SU-DHL-6 (cell line): Measurements from ENCODE around the gene RPL39L.

Experiments used
- H2AFZ ChIP-seq: fragments of 200-600 bp; sonication (generic); 2 replicates; pipeline ENCODE4 v1.6.1; 2014; ENCODE audit warnings: low read depth, mild to moderate bottlenecking, moderate library complexity, mixed read lengths, antibody characterized with exemption, low read length; ENCODE audit not compliant: severe bottlenecking
- H3F3A ChIP-seq: fragments of 200-600 bp; shearing (Covaris generic); 2 replicates; pipeline ENCODE4 v1.6.0; 2016; ENCODE audit warnings: antibody characterized with exemption, mild to moderate bottlenecking; ENCODE audit not compliant: insufficient read depth
- H3K27ac ChIP-seq: fragments of 200-600 bp; sonication (generic); 2 replicates; pipeline ENCODE4 v1.5.1; 2016; ENCODE audit warnings: low read depth, mild to moderate bottlenecking, low read length, moderate library complexity, mixed read lengths
- H3K27me3 ChIP-seq: fragments of 200-600 bp; sonication (generic), shearing (Covaris generic); 2 replicates; pipeline ENCODE4 v1.6.0; 2014; ENCODE audit warnings: mild to moderate bottlenecking, low read length
- H3K36me3 ChIP-seq: fragments of 200-600 bp; sonication (generic); 2 replicates; pipeline ENCODE4 v1.6.1; 2014; ENCODE audit warnings: mild to moderate bottlenecking, low read length, mixed read lengths
- H3K4me2 ChIP-seq: fragments of 300-600, 200-600 bp; shearing (Covaris generic), sonication (generic); 2 replicates; pipeline ENCODE4 v1.6.0; 2014; ENCODE audit warnings: low read length, low read depth, mild to moderate bottlenecking; ENCODE audit not compliant: poor library complexity, severe bottlenecking
- H3K4me3 ChIP-seq: fragments of 200-600 bp; sonication (generic); 2 replicates; pipeline ENCODE4 v1.5.1; 2014; ENCODE audit warnings: antibody characterized with exemption, low read length, mild to moderate bottlenecking, mixed read lengths; ENCODE audit not compliant: insufficient read depth, poor library complexity, severe bottlenecking
- H3K79me2 ChIP-seq: fragments of 200-600 bp; sonication (generic); 2 replicates; pipeline ENCODE4 v1.6.1; 2014; ENCODE audit warnings: mild to moderate bottlenecking, low read length, moderate library complexity; ENCODE audit not compliant: insufficient read depth
- H3K9ac ChIP-seq: fragments of 200-600 bp; sonication (generic); 2 replicates; pipeline ENCODE4 v1.7.0; 2014; ENCODE audit warnings: mild to moderate bottlenecking, low read length
- H3K9me2 ChIP-seq: fragments of 200-600 bp; sonication (generic); replicated peaks from 2 replicates; pipeline ENCODE4 v1.6.1; 2014; ENCODE audit warnings: low read length; ENCODE audit not compliant: insufficient read depth
- H3K9me3 ChIP-seq: fragments of 200-600 bp; sonication (generic); 2 replicates; pipeline ENCODE4 v1.6.1; 2014; ENCODE audit warnings: low read length, mixed read lengths; ENCODE audit not compliant: insufficient read depth
- H4K20me1 ChIP-seq: fragments of 200-600 bp; sonication (generic); 2 replicates; pipeline ENCODE4 v1.6.1; 2014; ENCODE audit warnings: low read depth, mild to moderate bottlenecking, antibody characterized with exemption, low read length, moderate library complexity, mixed read lengths
- EZH2phosphoT487 ChIP-seq: fragments of 200-600 bp; sonication (generic), shearing (Covaris generic); conservative IDR thresholded peaks from 2 replicates; pipeline ENCODE4 v1.6.1; 2018; ENCODE audit warnings: mild to moderate bottlenecking, antibody characterized with exemption, low read length, moderate library complexity, mixed read lengths
- TF ChIP-seq, protein P1 (sequence below): fragments of 200-600 bp; sonication (generic); IDR thresholded peaks from one replicate; pipeline ENCODE4 v1.5.1; 2017; ENCODE audit warnings: antibody characterized with exemption, mild to moderate bottlenecking, low read length, moderate library complexity; ENCODE audit not compliant: insufficient read depth, poor library complexity, severe bottlenecking

Gene RPL39L

DNA sequence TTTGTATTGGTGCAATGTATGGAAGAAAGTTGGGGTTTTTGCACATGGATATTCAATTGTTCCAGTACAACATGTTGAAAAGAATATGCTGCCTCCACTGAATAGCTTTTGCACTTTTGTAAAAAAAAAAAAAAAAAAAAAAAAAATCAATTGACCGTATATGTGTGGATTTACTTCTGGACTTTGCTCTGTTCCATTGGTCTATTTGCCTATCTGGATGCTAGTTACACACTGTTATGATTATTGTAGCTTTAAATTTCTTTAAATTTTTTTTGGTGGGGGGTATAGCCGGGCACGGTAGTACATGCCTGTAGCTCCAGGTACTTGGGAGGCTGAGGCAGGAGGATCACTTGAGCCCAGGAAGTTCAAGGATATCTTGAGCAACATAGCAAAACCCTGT is 52.5 kb downstream of the RPL39L start:
- Histone ChIP-seq H3K9ac (no peak overlapping the region), H3K9me3 (peaks cover 6% of the 10 kb centered on the region; the same call in 1 of the 2 replicates), H3K4me2 (no peak overlapping the region), H3K9me2 (no peaks in the 10 kb centered on the region), H3K27me3 (no peaks in the 10 kb centered on the region), H3K36me3 (no peaks in the 10 kb centered on the region), H3F3A (peaks cover 17% of the 10 kb centered on the region), H3K27ac (no peak overlapping the region), H3K4me3 (no peak overlapping the region), H2AFZ (no peak overlapping the region), H3K79me2 (no peaks in the 10 kb centered on the region), H4K20me1 (no peaks in the 10 kb centered on the region)
- TF ChIP-seq, protein P1, sequence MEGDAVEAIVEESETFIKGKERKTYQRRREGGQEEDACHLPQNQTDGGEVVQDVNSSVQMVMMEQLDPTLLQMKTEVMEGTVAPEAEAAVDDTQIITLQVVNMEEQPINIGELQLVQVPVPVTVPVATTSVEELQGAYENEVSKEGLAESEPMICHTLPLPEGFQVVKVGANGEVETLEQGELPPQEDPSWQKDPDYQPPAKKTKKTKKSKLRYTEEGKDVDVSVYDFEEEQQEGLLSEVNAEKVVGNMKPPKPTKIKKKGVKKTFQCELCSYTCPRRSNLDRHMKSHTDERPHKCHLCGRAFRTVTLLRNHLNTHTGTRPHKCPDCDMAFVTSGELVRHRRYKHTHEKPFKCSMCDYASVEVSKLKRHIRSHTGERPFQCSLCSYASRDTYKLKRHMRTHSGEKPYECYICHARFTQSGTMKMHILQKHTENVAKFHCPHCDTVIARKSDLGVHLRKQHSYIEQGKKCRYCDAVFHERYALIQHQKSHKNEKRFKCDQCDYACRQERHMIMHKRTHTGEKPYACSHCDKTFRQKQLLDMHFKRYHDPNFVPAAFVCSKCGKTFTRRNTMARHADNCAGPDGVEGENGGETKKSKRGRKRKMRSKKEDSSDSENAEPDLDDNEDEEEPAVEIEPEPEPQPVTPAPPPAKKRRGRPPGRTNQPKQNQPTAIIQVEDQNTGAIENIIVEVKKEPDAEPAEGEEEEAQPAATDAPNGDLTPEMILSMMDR = no peak
- no peak for TF ChIP-seq EZH2phosphoT487

DNA sequence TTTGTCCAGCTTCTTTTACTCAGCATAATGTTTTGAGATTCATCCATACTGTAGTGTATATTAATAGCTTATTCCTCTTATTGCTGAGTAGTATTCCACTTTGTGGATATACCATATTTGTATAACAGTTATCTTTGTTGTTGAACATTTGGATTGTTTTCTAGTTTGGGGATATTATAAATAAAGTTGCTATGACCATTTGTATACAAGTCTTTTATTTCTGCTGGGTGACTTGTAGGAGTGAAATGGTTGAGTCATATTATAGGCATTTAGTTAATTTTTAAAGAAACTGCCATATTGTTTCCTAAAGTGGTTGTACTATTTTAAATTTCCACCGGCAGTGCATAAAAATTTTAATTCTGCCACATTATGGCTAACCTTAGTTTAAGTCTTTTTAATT is 53.4 kb downstream of the RPL39L start:
- Histone ChIP-seq H3K9ac (no peak overlapping the region), H3K4me2 (no peak overlapping the region), H3K9me2 (no peaks in the 10 kb centered on the region), H3K27ac (no peak overlapping the region), H3K9me3 (peaks cover 6% of the 10 kb centered on the region; the same call in 1 of the 2 replicates), H2AFZ (no peak overlapping the region), H3K36me3 (no peaks in the 10 kb centered on the region), H3K4me3 (no peak overlapping the region), H3K27me3 (no peaks in the 10 kb centered on the region), H3K79me2 (no peaks in the 10 kb centered on the region), H4K20me1 (no peaks in the 10 kb centered on the region), H3F3A (peaks cover 24% of the 10 kb centered on the region)
- TF ChIP-seq EZH2phosphoT487 = no peak
- TF ChIP-seq, protein P1 = no peak

DNA sequence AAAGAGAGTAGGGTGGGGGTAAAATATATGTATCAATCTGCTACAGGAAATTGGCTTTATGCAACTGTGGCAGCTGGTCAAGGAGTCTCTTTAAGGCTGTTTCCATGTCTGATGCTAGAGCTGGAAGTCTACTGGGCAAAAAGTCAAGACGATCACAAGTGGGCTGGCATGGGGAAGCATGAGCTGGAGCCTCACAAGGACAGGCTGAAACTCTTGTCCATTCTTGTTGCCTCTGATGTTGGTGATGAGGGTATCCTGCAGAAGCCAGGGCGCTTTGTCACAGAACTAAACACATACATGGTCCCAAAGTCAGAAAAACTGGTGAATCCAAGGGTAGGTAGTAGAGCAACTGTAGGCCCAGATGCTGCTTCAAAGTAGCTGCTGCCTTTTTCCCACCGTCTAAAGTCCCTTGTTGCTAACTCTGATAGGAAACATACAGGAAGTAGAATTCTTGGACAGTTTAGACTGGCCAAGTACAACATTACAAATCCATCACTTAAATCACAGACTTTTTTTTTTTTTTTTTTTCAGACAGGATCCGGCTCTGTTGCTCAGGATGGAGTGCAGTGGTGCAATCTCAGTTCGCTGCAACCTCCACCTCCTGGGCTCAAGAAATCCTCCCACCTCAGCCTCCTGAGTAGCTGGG is 54.2 kb downstream of the RPL39L start:
- Histone ChIP-seq H3K9me3 (peaks cover 6% of the 10 kb centered on the region; the same call in 1 of the 2 replicates), H3K79me2 (no peaks in the 10 kb centered on the region), H3K36me3 (no peaks in the 10 kb centered on the region), H3K9ac (no peak overlapping the region), H3K9me2 (no peaks in the 10 kb centered on the region), H3F3A (peaks cover 32% of the 10 kb centered on the region), H4K20me1 (no peaks in the 10 kb centered on the region), H3K4me3 (no peak overlapping the region), H3K27me3 (no peaks in the 10 kb centered on the region), H3K4me2 (no peak overlapping the region), H3K27ac (no peak overlapping the region), H2AFZ (no peak overlapping the region)
- TF ChIP-seq, protein P1 = no peak
- TF ChIP-seq EZH2phosphoT487 = no peak
